HUES64 (cell line): ENCODE results near the gene PCMTD2.
A peak's percentile ranks its signal among the peaks of the same experiment; 100 is the strongest.

ENCODE experiments used
- H3K27ac ChIP-seq: 2 replicates; pipeline ENCODE4 v1.7.0; 2013; ENCODE audit warnings: low read depth, low read length, inconsistent platforms
- H3K27me3 ChIP-seq: 2 replicates; pipeline ENCODE4 v1.6.1; 2013; ENCODE audit warnings: mild to moderate bottlenecking, low read length; ENCODE audit not compliant: insufficient read depth
- H3K36me3 ChIP-seq: 2 replicates; pipeline ENCODE4 v1.6.1; 2013; ENCODE audit warnings: mild to moderate bottlenecking, low read length; ENCODE audit not compliant: insufficient read depth
- H3K4me1 ChIP-seq: 2 replicates; pipeline ENCODE4 v1.6.1; 2013; ENCODE audit warnings: mild to moderate bottlenecking, low read length, moderate library complexity; ENCODE audit not compliant: insufficient read depth
- H3K4me3 ChIP-seq: 2 replicates; pipeline ENCODE4 v1.5.1; 2013; ENCODE audit warnings: mild to moderate bottlenecking, low read length, moderate library complexity
- H3K9ac ChIP-seq: 2 replicates; pipeline ENCODE4 v1.6.1; 2013; ENCODE audit warnings: mild to moderate bottlenecking, low read depth, low read length
- H3K9me3 ChIP-seq: 2 replicates; pipeline ENCODE4 v1.6.1; 2013; ENCODE audit warnings: low read depth, low read length; ENCODE audit not compliant: insufficient read depth
- WGBS: fragments of 150-250, 120-280 bp; methylation state at CpG from one replicate; pipeline ENCODE4 v1.1.7; 2013; ENCODE audit warnings: missing lambda C conversion rate; 5-methylcytosine and 5-hydroxymethylcytosine counted together

PCMTD2 gene

DNA sequence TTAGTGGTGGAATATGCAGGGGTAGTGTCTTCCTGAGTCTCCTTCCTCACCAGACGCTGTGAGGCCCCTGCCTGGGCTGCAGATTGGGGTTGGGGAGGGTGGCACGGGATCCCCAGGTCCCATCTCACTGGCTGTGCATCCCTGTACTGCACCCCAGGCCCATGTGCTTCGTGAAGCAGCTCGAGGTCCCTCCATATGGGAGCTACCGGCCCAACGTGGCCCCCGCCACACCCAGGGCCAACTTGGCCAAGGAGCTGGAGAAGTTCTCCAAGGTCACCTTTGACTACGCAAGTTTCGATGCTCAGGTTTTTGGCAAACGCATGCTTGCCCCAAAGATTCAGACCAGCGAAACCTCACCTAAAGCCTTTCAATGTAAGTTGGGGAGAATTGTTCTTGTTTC is 38.6 kb upstream of the PCMTD2 start:
- H3K27ac ChIP-seq: no peak overlapping the region
- no peak overlapping the region for H3K9ac ChIP-seq
- H3K36me3 ChIP-seq: no peaks in the 10 kb centered on the region
- H3K27me3 ChIP-seq: no peaks in the 10 kb centered on the region
- no peaks in the 10 kb centered on the region for H3K4me1 ChIP-seq
- no peak overlapping the region for H3K4me3 ChIP-seq
- H3K9me3 ChIP-seq: no peaks in the 10 kb centered on the region
- 96% methylated on average over 11 of the region's 11 CpGs for WGBS

DNA sequence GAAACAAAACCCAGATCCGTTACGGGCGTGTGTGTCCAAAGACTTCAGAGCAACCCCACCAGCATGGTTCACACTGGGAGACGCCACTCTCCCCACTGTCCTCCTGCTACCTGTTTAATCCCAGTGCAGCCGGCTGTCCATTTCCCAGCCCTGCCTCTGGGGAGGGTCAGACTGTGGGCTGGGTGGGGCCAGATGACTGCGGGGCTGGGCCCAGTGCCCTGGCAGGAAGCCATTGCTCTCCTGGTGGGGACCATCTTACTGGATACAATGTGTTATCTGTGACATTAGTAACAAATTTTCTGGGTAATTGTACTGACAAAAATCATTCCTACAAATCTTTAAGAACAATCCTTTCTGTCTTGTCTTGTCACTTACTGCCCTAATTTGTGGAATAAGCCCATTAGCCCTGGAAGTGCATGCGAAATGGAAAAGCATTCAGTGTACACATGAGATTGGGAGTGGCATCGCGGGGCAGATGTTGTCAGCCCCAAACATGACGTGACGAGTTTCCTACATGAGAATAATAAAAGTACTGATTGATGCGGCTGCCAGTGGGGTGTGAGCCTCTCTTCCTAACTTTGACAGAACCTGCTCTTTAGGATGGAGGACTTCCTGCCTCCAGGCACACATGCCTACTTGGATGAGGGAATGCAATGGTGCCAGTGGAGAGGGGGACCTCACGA is 37.9 kb upstream of the PCMTD2 start:
- no peaks in the 10 kb centered on the region for H3K4me1 ChIP-seq
- H3K9me3 ChIP-seq: no peaks in the 10 kb centered on the region
- no peak overlapping the region for H3K27ac ChIP-seq
- H3K27me3 ChIP-seq: no peaks in the 10 kb centered on the region
- H3K9ac ChIP-seq: no peak overlapping the region
- H3K4me3 ChIP-seq: no peak overlapping the region
- WGBS: 95% methylated on average over 13 of the region's 13 CpGs
- H3K36me3 ChIP-seq: no peaks in the 10 kb centered on the region

DNA sequence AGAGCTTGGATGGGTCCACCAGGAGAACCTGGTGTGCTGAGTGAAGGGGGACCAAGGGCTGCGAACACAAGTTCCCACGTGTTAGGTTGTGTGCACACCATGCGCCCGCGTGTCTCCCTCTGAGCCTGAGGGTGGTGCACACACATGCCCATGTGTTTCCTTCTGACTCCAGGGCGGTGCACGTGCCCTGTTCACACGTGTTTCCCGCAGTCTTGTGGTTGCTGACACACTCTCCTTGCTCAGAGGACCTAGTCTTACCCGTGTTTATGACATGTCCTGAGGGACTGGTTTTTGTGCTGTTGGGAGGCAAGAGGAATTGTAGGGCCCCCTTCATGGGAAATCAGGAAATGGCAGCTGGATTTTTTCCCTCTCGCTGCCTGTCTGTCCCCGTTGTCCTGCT is 36.3 kb upstream of the PCMTD2 start:
- WGBS: 93% methylated on average over 12 of the region's 12 CpGs
- Histone ChIP-seq H3K4me3 (no peak overlapping the region), H3K27me3 (no peaks in the 10 kb centered on the region), H3K9me3 (no peaks in the 10 kb centered on the region), H3K27ac (no peak overlapping the region), H3K36me3 (no peaks in the 10 kb centered on the region), H3K9ac (no peak overlapping the region), H3K4me1 (peaks cover 7% of the 10 kb centered on the region; the same call in 1 of the 2 replicates)

DNA sequence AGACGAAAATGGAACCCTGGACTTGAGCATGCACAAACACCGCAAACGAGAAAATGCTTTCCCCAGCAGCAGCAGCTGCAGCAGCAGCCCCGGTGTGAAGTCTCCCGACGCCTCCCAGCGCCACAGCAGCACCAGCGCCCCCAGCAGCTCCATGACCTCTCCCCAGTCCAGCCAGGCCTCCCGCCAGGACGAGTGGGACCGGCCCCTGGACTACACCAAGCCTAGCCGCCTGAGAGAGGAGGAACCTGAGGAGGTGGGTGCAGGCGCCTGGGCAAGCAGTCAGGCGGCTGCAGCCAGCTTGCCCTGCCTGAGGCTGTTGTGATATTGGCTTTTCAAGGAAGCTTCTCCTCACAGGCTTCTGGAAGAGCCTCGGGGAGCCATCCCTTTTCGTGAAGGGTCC is 35.8 kb upstream of the PCMTD2 start:
- H3K27ac ChIP-seq: no peak overlapping the region
- H3K4me3 ChIP-seq: no peak overlapping the region
- WGBS: 88% methylated on average over 16 of the region's 16 CpGs
- H3K9ac ChIP-seq: no peak overlapping the region
- no peaks in the 10 kb centered on the region for H3K9me3 ChIP-seq
- H3K4me1 ChIP-seq: peaks cover 7% of the 10 kb centered on the region; the same call in 1 of the 2 replicates
- H3K27me3 ChIP-seq: no peaks in the 10 kb centered on the region
- no peaks in the 10 kb centered on the region for H3K36me3 ChIP-seq

DNA sequence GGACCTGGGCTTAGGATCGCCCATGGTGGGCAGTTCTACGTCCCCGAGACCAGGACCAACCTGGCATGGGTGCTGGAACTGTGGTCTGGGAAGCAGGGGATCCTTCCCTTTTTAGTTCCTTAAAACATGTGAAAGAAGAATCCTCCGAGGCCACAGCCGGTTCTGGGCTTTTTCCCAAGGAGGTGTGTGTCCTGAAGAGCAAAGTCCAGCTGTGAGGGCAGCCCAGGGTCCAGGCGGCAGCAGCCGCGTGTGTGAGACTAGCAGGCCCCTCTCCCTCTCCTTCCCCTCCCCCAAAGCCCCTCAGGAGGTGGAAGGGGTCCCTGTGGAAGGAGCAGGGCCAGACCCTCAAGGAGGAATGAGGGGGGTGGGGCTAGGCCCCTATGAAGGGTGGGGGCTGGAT is 35.1 kb upstream of the PCMTD2 start:
- H3K4me3 ChIP-seq: no peak overlapping the region
- H3K9me3 ChIP-seq: no peaks in the 10 kb centered on the region
- H3K27me3 ChIP-seq: no peaks in the 10 kb centered on the region
- no peak overlapping the region for H3K9ac ChIP-seq
- 95% methylated on average over 6 of the region's 8 CpGs for WGBS
- no peaks in the 10 kb centered on the region for H3K36me3 ChIP-seq
- H3K27ac ChIP-seq: no peak overlapping the region
- peaks cover 7% of the 10 kb centered on the region; the same call in 1 of the 2 replicates for H3K4me1 ChIP-seq

DNA sequence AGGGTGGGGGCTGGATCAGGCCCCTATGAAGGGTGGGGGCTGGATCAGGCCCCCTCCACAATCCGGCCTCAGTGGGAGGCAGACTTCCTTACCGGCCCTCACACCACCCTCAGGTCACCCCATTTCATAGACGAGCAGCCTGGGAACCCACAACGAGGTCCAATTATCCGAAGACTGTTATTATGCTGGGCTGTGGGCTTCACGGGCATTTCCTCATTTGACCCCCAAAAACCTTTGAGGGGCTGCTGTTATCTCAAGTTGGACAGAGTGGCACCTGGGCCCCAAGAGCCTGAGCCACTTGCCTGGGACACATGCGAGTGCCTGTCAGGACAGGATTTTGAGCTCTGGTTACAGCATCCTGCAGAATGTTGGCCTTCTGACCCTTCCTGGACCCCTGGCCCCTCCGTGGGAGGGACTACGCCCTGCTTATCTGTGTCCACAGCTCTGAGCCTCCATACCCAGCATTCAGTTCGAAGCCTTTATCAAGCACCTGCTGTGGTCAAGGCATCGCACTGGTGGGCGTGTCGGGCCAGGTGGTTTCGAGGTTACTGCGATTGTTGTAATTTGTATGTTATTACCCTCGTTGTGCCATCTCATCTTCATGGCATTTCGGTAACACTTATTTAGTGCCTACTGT is 34.5 kb upstream of the PCMTD2 start:
- Histone ChIP-seq H3K27ac (no peak overlapping the region), H3K4me1 (peaks cover 7% of the 10 kb centered on the region; the same call in 1 of the 2 replicates), H3K27me3 (no peaks in the 10 kb centered on the region), H3K36me3 (no peaks in the 10 kb centered on the region), H3K9me3 (no peaks in the 10 kb centered on the region), H3K4me3 (no peak overlapping the region), H3K9ac (no peak overlapping the region)
- WGBS: 92% methylated on average over 17 of the region's 17 CpGs

DNA sequence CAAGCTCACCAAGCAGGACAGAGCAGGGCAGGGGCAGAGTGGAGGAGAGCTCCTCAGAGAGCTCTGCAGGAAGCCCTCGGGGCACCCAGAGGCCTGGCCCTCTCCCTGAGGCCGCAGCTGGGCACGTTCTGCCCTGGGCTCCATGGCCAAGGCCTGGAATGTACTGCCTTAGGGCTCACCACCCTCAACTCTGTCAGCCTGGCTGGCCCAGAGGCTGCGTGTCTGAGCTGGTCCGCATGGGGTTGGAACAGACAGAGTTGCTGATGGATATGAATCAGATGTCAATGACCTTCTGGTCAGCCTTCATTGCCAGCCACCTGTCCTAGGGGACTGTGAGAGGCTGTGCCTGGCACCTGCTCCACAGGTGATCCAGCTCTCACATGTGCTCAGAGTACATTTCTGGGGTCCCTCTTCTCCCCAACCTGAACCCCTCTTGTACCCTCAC is 33.2 kb upstream of the PCMTD2 start:
- H3K27me3 ChIP-seq: no peaks in the 10 kb centered on the region
- no peak overlapping the region for H3K27ac ChIP-seq
- H3K36me3 ChIP-seq: no peaks in the 10 kb centered on the region
- H3K4me1 ChIP-seq: peaks cover 7% of the 10 kb centered on the region; the same call in 1 of the 2 replicates
- H3K4me3 ChIP-seq: no peak overlapping the region
- no peaks in the 10 kb centered on the region for H3K9me3 ChIP-seq
- WGBS: 88% methylated on average over 5 of the region's 5 CpGs
- no peak overlapping the region for H3K9ac ChIP-seq

DNA sequence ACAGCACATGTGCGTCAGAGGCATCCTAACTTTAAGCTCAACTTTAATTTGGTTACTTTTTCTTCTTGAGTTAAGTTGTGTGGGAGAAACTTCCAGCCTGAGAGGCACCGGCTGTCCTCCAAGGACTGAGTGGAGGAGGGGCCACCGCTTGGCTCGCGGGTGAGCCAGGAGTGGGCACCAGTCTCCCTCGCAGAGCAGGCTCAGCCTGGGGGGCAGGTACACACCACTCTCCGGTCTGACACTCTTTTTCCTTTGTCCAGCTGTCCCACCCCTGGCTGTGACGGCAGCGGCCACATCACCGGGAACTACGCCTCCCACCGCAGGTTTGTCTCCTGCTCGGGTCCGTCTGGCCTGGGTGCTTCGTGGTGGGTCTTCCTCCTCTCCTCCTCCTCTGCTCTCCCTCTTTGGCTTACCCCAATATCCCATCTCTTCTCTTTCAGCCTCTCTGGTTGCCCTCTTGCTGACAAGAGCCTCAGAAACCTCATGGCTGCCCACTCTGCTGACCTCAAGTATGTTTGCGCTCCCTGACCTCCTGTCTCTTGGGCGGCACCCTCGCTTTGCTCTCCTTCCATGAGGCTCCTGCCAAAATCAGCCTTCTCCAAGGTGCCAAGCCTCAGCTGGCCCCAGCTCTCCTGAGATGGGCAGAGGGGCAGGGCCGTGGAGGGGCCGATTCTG is 32.6 kb upstream of the PCMTD2 start:
- Histone ChIP-seq H3K9me3 (no peaks in the 10 kb centered on the region), H3K36me3 (no peaks in the 10 kb centered on the region), H3K4me1 (peaks cover 7% of the 10 kb centered on the region; the same call in 1 of the 2 replicates), H3K27me3 (no peaks in the 10 kb centered on the region), H3K4me3 (no peak overlapping the region), H3K9ac (no peak overlapping the region), H3K27ac (no peak overlapping the region)
- 82% methylated on average over 20 of the region's 20 CpGs for WGBS

DNA sequence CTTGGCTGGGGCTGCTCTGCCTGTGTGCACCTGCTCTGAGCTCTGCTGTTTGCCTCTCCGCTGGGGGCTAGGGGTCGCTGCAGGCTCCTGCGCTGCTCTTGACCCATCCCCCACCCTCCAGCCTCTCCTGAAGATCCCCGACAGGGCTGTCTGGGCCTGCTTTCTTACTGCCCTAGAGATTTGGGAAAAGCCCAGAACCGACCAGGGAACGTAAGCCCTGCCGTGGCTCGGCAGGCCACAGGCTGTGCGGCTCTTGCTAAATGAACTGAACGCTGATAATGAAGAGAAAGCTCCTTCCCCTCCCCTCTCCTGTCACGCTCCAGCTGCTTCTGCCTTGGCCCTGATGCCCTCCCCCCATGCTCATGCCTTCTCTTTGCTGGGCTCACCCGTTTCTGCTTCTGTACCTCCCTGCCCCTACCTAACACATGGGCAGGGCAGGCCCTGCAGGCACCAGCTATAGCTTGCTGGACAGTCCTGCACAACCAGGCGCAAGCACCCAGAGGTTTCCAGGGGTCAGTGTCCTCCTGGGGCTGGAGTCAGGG is 32.0 kb upstream of the PCMTD2 start:
- Histone ChIP-seq H3K9me3 (no peaks in the 10 kb centered on the region), H3K27me3 (no peaks in the 10 kb centered on the region), H3K4me1 (peaks cover 7% of the 10 kb centered on the region; the same call in 1 of the 2 replicates), H3K9ac (peak overlapping the region; percentile 43; the same call in 1 of the 2 replicates), H3K4me3 (no peak overlapping the region), H3K36me3 (no peaks in the 10 kb centered on the region), H3K27ac (no peak overlapping the region)
- 17% methylated on average over 13 of the region's 13 CpGs for WGBS

DNA sequence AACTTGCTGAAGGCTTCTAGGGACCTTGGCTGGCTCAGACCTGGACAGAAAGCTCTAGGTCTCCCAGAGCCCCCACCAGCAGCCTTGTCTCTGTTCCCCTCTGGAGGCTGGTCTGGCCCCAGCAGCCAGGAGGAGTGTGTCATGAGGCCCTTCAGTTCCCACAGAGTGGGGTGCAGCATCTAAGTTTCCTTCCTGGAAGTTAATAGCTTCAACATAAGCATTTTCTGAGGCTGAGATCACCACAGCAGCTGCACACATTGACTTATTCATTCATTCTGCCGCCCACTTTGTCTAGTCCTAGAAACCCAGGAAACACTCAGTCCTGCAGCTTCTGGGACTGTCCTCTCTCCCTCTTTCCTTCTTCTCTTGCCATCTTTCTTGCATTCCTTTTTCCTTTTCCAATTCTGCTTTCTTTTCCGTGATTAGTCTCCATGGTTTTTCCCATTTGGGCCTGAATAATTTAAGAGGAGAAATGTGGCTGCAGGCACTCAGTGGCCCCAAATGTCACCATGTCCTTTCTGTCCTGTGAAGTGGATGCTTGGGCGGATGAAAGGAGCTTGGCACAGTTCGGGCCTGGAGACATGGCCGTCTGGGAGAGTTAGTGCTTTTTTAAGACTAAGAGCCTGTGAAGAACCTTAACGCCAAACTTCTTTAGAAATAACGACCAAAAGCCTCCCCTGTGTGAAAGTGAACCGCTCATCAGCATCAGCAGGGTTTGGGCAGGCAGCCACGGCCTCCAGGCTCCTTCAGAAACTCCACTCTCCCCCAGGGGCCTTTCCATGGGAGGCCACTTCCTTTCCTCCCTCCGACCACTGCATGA is 31.0 kb upstream of the PCMTD2 start:
- Histone ChIP-seq H3K27me3 (no peaks in the 10 kb centered on the region), H3K27ac (no peak overlapping the region), H3K9ac (no peak overlapping the region), H3K4me1 (peaks cover 7% of the 10 kb centered on the region; the same call in 1 of the 2 replicates), H3K4me3 (no peak overlapping the region), H3K9me3 (no peaks in the 10 kb centered on the region), H3K36me3 (no peaks in the 10 kb centered on the region)
- WGBS: 91% methylated on average over 10 of the region's 10 CpGs
